ENCODE measurements around the gene PTCH1.
A peak's percentile ranks its signal among the peaks of the same experiment; 100 is the strongest.

Gene PTCH1

DNA sequence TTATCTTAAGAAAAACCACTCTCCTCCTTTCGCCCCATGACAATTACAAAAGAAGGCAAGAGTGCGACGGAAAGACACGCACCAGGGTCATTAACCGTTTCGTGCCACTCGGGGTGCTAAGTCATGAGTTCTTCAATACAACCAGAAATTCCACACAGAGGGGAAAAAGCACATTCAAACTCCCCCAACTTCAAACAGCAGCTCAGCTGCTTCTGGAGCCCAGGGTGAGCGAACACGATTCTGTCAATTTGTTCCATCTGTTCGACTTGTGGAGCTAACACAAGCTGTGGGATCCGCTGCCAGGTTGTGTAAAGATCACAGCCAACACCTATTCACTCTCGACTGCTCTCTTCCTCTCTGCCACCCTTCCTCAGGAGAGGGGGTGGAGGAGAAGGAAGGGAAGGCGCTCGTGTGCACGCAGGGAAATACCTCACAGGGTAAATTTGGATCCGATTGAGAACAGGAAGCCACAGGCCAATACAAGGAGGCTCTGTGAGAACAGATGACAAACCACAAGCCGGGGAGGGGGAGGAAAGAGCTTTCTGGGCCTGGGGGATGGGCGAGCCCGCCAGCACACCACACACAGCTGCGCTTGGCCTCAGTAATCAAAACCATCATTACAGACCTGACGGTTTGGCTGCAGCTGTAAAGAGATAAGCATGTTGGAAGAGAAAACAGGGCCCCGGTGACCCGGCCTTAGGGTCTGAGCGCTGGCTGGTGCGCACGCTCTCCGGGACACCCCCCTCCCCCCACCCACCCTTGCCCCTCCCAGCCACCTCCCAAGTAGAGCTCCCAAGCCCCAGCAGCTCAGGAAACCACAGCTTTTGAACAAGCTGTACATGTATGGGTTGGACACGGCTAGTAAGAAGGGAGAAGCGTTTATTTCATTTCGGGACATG, 54.3 kb downstream of the PTCH1 start:
- peak; percentile 80 for DNase-seq

DNA sequence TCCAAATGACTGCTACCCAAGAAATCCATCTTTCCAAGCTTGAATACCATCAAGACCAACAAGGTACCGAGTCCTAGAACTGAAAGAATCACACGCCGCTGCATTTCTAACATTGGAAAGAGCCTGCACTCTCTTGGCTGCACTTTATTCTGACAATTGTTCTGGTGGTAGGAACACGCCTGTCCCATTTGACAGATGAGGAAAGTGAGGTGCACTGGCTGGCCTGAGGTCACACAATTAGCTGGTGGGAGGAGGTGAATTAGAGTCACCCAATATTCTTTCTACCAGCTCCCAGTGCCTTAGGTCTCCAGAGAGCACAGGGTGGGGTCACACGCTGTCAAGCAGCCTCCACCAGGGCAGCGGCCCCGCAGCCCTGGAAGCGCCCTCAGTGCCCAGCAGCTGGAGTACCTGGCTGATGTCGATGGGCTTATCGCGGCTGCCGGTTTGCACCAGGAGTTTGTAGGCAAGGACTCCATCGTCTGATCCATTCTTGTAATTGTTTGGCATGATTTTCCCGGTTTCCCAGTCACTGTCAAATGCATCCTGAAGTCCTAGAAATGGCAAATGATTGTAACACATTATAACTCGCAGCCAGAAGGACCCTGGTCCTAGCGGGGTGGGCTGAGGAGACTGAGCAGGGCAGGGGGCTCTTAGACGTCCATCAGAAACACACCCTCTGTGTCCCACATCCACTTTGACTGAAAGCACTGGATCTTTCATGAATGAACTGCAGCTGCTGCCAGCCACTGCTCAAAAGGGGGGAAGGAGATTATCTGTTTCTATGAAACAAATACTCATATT, 55.1 kb downstream of the PTCH1 start:
- no peak for DNase-seq

DNA sequence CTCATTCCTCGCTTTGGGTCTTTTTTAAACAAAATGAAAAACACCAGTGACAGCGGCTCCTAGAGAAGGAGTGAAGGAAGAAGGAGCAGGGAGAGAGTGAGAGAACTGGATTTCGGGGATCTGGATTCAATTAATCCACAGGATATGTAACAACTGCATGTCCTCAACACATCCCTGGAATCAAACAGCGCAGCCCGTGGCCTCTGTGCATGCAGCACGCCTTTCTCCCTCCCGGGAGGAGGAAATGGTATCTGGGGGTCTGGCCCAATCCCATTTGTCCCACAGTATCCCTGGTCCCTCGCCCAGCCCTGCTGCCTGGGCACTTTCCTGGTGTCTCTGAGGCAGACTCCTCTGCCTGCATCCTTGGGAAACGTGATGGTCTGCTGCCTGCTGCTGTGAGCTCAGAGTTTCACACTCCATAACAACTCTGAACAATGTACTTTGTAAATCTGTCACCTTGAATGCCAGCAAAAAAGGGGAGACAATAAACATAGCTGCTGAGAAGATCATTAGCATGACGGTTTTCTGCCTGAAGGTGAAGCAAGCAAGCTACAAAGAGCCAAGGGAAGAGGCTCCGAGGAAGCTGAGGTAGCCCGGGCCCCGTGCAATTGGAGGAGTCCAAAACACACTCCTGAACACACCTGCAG, 56.1 kb downstream of the PTCH1 start:
- DNase-seq: no peak

DNA sequence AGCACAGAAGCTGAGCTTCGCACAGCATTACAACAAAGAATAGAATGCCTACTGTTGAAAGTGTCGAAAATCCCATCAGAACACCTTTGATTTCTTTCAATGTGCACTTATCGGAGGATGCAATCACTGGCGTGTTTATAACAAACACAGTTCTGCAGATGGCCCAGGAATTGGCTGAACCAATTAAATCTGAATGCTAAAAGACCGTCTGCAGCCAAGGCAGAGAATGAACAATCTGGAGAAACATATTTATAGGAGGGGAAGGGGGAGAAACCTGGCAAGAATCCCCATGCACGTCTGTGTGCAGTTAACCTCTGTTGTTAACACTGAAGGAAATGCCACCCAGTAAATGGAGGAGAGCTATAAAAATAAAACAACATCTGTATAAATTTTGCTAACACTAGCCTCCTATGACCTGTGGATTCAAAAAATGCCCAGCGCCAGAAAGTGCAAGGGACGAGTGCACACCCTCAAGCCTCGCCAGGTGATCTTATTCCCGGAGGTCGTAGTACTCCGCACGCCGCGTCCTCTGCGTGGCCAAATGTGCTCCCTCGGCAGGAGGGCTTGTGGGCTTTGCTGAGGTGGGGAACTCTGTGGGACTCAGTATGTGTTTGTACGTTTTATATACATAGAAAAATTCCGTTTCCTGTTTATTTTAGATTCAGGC, 56.8 kb downstream of the PTCH1 start:
- DNase-seq: peak; percentile 54

DNA sequence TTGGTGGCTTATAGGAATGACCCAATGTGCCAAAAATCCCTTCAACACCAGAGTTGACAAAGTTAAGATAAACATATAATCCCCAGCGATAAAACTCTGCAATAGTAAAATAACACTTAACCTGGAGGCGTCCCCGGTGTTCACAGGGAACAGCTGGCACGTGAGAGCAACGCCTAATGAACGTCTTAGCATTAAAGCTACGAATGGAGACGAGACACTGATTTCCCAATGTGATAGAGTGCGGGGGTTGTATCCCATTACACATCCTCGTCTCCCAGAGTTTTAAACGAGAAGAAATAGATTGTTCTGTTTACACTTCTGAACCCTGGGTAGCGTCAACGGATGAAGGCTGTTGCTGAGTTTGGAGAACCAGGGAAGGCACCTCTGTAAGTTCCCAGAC, 57.6 kb downstream of the PTCH1 start:
- DNase-seq: peak; percentile 35

DNA sequence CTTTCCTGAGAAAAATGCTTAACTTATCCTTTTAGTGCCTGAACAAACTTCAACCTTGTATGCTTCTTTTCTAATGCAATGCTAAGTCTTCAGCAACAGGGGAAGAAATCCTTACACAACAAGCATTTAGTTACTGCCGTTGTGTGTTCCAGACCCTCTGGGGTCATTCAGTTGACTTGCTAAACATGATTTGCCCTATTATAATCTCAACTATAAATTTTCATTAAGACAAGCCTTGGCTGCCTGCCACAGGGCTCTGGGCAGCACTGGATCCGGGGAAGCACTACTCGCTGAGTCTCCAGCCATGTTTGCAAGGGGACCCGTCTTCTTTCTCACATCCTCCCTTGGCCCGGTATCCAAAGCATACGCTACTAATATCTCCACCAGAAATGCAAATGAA, 58.1 kb downstream of the PTCH1 start:
- no peak for DNase-seq

DNA sequence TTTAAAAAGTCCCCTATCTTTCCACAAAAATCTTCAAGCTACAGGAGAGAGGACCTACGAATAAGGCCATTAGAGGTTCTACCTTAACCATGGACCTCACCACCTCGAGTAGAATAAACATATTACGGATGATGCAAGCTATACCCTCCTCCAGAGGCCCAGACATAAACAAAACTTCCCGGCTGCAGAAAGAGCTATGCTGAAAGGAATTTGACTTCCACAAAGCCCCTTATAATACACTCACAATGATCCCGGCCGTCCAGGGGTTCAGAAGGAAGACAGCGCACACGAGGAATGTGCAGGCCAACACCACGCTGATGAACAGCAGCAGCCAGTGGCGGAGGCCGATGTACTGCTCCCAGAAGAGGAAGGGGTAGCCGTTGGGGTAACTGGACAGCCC, 59.0 kb downstream of the PTCH1 start:
- no peak for DNase-seq

DNA sequence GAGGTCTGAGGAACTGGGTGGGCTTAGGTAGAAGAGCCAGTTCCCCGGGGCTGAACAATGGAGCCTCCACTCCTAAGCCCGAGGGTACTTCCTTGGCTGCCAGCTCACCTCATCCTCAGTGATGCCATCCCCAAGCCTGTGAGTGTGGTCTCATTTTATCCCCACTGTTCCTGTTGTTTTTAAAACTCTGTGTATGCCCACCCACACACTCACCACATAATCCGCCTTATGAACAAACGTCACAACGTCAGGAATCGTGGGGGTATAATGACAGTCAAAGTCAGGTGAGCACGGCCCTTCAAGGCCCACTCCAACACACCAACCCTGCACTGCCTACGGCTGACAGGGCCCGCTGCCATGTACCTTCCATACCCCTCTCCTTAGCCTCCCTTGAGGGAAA, 61.1 kb downstream of the PTCH1 start:
- no peak for DNase-seq

DNA sequence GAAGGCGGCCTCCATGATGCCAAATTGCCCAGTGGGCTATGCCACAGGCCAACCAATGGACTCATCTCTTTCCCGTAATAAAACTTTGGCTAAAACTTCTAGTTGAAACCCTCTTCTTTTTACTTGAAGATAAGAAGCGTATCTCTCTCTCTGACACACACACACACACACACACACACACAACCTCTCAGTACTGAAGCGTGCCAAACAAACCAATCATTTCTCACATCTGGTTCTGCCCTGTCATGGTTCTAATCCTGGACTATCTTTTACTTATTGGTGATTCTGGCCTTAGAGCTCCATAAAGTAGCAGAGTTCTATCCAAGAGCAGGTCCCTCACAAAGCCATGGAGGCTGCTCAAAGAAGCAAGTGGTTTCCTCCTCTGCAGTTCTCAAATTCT, 64.6 kb downstream of the PTCH1 start:
- DNase-seq: no peak

DNA sequence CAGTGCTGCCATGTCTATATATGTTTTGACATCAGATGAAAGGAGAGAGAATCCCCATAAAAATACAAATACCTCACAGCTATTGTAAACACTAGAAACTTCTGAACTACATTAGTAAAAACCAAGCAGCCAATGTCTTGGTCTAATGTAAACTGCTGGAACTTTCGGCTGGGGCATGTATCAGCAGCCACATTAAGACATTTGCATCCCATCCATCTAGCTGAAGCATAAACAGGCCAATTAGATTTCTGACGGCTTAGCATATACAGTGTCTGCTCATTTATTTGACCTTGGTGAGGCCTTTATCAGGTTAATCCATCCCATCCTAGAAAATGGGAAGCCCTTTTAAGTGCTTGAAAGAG, 65.7 kb downstream of the PTCH1 start:
- DNase-seq: no peak

DNA sequence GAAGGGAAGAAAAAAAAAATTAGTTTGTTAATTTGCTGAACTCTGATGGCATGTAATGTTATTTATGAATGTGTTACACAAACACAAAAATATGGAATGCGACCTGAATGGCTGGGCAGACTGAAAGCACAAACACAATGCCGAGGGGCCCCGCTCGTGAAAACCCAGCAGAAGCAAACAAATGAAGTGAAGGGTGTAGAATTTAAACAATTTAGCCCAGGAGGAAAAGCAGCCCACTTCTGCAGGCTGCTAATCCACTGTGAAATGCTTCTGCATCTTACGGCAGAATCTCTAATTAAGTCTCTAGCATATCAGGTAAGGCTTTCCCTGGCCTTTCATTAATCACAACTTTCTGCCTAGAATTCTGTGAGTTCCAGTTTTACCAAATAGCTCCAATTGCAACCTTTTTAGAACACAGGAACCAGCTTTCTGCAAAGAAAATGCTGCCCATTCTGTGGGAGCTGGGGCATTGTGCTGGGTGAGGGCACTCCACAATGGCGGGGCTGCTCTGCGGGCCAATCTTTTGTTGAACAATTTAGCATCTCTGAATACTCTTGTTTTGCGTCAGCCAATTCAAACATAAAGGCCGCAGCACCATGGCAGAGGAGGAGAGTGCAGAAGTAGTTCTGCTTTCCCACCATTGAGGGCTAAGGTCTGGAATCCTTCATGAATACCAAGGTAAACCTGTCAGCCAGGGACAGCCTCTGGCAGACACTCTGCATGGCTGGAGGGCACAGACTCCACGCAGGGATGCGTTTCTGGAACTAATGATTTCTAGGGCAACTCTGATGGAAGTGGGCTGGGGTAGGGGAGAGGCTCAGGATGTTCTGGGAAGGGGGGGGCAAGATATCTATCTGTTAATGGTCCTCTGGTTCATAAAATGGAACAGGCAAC, 66.4 kb downstream of the PTCH1 start:
- no peak for DNase-seq

DNA sequence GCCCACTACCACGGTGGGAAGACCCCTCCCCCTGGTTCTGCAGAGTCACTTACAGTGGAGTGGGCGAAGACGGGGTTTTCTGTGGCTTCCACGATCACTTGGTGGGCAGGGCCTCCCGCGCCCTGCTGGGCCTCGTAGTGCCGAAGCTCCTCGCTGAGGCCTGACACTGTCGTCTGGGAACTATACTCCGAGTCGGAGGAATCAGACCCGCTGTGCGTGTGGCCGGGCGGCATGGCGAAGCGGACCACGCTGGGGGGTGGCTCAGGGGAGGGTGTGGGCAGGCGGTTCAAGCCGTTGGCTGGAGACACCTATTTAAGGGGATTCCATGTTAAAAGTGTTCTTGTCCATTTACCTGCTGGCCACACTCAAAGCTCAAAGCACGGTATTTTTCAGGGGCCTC, 67.8 kb downstream of the PTCH1 start:
- no peak for DNase-seq

DNA sequence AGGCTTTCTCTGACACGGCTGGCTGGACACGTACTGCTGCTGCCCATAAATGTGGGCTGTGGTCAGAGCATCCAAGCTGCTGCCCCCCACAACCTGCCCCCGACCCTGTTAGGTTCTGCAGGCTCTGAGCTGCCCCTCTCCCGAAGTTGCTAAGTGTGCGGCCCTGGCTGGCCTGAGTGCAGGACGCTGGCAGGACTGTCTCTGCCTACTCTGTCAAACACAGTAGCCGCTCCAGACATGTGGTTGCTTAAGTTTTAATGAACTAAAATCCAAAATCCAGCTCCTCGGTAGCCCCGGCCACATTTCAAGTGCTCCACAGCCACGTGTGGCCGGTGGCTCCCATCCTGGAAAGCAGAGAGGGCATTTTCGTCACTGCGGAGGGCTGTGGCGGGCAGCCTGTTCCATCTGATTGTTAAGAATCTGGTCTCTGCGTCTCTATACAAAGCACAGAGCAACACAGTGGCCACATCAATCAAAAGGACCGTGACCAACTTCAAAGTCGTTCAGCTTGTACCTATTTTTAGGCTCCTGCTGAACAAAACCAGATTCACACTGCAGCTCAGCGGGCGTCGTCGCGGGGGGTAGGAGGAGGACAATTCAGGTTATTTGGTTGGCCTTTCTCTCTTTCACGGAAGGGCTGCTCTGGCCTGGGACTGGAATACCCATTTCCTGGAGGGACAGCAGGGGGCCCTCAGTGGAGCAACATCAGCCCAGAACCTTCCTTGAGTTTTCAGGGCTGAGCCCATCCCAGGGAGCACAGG, 68.9 kb downstream of the PTCH1 start:
- DNase-seq: no peak

DNA sequence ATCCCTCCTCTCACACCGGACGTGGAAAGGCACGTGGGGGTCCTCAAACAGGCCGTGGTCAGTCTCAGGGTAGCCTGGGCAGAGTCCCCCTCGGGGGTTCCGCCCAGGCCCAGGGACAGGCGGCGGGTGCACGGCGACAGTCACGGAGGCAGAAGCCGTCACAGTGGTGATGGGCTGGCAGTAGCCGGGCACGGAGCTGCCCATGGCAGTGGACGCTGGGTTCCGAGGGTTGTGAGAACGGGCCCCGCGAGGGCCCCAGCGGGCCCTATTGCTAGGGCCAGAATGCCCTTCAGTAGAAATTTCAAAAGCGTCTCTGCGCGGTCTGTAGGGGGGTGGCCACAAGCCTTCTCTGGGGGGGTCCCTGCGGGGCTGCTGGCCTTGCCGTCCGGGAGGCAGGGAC, 69.8 kb downstream of the PTCH1 start:
- no peak for DNase-seq

DNA sequence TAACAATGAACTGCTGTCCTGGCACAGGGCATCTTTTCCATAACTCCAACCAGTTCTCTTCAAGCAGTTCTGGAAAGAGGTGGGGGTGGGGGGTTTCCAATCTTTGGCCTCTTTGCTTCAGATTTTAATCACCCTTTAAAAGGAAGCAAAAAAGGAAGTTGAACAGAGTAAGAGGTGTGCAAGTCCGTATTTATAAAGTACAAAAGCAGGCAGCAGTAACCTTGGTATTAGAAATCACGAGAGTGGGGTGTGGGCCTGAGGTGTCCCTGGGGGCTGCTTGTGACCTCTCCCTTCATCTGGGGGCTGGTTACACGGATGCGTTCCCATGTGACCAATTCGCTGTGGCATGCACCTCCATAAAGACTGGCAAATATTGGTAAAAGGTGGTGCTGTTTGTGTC, 70.5 kb downstream of the PTCH1 start:
- DNase-seq: no peak

DNA sequence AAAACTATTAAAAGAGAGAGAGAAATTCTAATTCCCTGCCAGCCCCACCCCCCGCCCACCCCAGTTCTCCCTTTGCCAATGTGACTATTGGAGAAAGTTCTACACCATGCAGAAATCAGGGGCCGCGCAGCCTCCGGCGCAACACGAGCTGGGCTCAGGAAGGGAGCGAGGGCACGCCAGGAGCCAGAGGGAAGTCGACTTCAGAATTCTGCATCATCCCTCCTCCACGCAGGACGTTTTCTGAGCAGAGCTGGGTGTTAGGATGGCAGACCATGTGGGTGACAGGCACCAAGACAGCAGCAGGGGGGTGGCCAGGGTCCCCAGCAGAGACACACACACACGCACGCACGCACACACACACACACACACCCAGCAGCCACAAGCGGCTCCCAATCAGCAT, 72.6 kb downstream of the PTCH1 start:
- DNase-seq: no peak

DNA sequence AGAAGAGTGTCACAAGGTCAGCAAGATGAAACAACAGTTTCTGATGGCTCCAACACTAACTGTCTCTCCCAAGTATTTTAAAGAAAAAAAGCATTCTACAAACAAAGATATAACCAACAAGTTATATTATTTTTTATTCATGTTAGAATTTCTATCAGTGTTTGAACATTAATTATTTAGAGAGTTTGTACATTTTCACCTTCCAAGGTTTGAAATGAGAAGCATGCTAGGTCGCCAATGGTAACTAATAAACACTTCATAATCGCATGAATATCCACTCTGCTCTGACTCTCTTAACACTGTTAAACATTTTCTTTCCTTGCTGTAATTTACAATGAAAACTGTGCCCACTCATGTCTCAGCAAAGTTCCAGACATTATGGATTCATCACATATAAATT, 73.5 kb downstream of the PTCH1 start:
- DNase-seq: no peak

DNA sequence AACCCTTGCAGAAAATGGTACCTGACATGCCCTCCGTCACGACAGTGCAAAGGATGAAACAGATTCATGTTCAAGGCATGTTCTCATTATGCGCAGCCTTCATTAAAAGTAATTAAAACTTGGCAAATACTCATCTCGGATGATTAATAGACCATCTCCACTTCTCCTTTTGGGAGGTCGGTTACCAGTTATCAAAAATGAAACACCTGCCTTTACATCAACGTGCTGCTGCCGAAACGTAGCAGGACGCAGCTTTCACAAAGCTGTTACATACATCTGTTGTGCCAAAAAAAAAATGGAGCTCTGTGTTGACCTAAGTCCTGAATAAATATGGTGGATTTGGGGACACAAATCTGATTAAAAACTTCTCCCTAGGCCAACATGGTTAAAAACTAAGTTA, 75.7 kb downstream of the PTCH1 start:
- no peak for DNase-seq

DNA sequence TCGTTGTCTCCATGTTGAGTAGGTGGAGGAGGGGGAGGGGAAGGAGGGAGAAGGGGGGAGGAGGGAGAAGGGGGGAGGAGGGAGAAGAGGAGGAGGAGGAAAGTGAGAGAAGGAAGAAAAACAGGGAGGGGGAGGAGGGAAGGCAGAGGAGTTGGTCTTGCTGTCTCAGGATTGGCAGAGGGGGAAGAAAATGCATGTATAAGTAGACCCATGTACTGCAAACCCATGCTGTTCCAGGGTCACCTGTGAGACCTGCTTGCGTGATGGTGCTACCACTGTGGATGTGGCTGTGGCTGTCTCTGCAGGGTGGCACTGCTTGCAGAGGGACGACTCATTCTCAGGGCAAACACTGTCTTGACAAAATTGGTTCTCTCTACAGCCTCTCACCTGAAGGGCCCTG, 76.3 kb downstream of the PTCH1 start:
- DNase-seq: no peak

DNA sequence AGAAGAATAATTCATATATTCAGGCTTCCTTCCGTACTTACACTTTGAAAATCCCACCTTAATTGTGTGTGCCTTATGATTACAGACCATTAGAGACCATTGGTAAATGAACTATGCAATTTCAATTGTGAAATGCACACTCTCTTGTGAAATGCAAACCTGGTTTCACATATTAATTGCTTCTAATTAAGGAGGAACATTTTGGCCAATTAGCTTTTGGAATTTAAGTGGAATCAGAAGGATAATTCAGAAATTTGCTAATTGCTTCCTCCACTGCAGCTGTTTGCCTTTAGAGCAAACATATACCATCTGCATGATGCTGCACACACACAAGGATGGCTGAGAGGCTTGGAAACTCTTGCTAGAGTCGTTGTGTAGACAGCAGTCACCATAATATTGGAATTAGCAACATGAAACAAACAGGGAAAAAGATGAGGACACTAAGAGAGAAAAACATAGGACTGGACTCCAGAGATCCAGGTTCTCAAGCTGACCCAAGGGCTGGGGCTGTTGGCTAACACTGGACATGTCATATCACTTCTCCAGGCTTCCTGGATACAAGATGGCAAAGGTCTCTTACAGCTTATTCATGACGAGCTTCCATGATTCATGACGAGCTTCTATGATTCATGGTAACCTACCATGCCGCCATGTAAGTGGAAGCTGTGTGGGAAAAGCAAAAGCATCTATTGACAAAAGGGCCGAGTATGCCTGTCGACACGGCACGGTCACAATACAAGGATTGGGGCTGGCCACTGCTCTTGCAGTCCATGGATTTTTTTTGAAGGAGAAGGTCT, 78.0 kb downstream of the PTCH1 start:
- DNase-seq: no peak

DNA sequence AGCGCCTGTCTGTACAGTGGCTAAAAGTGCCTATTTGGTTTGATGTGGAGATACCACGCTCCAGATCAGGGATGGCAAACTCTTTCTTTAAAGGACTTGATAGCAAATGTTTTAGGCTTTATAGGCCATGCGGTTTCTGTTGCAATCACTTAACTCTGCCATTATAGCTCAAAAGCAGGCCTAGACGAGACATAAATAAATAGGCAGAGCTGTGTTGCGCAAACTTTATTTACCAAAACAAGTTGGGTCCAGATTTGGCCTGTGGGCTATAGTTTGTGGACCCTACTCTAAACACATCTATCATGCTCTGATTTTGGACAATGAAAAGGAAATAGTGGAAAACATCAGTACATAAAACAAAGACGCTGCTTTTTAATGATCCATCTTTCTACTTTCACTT, 79.2 kb downstream of the PTCH1 start:
- DNase-seq: no peak

Data from NCI-H2171 (cell line).